NCI-H748 treated with DMSO at 0.1 percent for 48 hours (cell line): ENCODE results near the gene FAT3.

ENCODE experiments used
- DNase-seq: peaks from one replicate; lab custom pipeline; 2025; lab: John Stamatoyannopoulos, UW

FAT3 gene

GRCh38 chr11:92227959-92228935 is 3.6 kb downstream of the FAT3 start:
- DNase-seq = peak; percentile 15

- no peak for DNase-seq
Observed at GRCh38 chr11:92236856-92237255, 12.2 kb downstream of the FAT3 start.

DNA sequence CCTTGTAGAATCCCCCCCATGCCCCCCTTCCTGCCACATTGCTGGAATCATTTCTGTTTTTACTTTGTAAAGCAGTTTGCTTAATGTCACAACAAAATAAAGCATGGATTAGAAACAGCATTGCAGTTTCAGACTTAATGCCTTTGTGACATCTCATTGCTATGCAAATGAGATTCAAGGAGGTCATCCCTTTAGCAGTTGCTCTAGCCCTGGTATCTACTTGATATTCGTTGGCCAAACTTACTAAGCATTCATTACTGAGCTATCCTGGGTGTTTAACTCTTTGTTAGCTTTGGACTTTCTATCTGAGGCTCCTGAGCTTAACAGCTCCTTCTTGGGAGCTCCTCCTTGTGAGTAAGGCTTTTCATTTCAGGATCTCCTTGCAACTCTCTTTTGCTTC is 16.3 kb downstream of the FAT3 start:
- DNase-seq = no peak

DNA sequence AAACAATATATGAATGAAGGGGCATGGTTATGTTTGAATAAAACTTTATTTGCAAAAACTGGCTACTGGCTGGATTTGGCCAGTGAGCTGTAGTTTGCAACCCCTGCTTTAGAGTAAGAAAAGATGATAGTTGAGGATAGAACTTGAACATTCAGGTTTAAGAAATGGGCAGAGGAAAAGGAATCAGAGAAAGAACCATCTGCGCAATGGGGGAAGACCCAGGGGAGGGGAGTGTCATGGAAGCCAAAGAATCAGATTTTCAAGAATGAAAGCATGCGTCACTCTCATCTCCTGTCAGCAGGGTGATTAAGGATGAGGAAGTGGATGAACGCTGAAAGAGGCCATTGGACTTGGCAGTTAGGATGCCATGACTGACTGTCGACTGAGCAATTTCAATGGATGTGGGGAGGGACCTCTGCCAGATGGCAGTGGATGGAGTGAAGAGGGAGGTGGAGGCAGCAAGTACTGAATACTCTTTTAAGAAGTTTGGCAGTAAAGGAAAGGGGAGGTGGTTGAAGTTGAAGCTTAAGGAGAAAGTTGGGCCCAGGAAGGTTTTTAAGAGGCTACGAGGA is 21.2 kb downstream of the FAT3 start:
- no peak for DNase-seq

DNA sequence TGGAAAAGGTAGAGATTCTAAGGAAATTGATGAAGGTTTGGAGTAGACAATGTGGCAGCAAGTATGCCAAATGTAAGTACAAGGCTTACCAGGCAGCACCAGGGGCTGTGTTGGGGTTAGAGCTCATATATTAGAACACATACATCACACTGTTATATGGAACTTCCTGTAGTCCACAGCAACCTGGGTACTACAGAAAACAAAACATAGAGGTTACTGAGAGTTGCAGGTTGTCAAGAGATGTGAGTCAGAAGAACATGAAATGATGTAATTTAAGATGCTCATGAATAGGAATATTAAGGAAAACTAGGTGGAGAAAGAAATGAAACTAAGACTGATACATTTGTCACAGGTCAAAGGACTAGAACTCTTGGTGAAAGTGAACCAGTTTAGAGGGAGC is 22.0 kb downstream of the FAT3 start:
- DNase-seq = no peak

- no peak for DNase-seq
Observed at GRCh38 chr11:92249156-92249753, 24.6 kb downstream of the FAT3 start.

DNA sequence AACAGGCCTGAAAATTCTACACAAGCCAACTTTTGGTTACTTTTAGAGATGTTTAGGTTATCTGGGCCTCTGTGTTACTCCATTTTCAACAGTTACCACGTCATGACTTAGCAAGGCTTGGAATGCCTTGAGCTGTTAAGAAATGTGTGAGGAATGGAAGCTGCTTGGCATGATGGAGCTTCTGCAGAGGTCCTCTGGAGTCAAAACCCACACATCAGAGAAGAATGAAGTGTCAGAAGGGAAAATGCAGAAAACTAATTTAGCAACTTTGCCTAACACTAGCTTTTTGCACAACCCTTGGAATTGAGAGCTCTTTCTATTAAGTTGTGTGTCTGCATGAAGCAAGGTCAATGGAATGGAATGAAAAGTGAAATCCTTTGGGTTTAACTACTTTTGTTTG is 27.4 kb downstream of the FAT3 start:
- DNase-seq = no peak

GRCh38 chr11:92253421-92253820 is 28.8 kb downstream of the FAT3 start:
- no peak for DNase-seq

- DNase-seq = no peak
Observed at GRCh38 chr11:92253945-92254344, 29.3 kb downstream of the FAT3 start.

GRCh38 chr11:92257536-92257935 is 32.9 kb downstream of the FAT3 start:
- no peak for DNase-seq

DNA sequence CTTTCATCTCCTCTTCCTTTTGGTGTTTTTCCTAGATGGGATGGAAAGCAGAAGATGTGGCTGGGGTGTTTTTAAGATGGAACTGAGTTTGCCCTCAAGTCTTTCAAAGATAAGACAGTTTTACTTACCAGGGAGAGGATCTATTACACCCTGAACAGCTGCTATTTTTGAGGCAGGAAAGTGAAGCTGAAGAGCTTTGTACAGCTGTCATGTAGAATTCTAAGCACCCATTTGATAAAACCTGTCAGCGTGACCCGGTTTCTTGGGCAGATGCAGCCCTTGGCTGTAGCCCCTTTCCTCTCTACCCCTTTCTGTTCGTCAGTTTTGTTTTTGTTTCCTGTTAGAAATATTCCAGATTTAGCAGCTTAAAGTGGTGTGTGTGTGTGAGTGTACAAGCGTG is 35.2 kb downstream of the FAT3 start:
- DNase-seq = no peak

GRCh38 chr11:92264350-92264749 is 39.7 kb downstream of the FAT3 start:
- no peak for DNase-seq

GRCh38 chr11:92266806-92267205 is 42.2 kb downstream of the FAT3 start:
- no peak for DNase-seq

GRCh38 chr11:92267278-92267677 is 42.7 kb downstream of the FAT3 start:
- DNase-seq = no peak

- DNase-seq = no peak
Observed at GRCh38 chr11:92267968-92268367, 43.4 kb downstream of the FAT3 start.

DNA sequence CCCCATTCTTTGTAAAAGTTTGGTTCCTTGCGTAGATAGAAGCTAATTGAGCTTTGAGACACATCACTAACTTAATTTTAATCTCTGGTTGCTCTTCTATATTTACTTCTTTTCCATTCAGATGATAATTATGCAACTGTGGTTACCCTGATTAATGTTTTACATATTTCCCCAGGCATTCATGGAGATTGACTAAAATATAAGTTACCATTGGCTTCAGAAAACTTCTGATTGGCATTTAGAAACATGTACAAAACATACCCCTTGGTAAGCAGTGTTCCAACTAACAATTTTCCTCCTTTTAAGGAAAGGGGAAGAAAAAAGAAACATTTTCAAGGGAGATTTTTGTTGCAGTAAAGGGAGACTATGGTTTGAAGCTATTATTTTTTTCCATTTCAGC is 43.9 kb downstream of the FAT3 start:
- no peak for DNase-seq

GRCh38 chr11:92269021-92269420 is 44.4 kb downstream of the FAT3 start:
- no peak for DNase-seq

DNA sequence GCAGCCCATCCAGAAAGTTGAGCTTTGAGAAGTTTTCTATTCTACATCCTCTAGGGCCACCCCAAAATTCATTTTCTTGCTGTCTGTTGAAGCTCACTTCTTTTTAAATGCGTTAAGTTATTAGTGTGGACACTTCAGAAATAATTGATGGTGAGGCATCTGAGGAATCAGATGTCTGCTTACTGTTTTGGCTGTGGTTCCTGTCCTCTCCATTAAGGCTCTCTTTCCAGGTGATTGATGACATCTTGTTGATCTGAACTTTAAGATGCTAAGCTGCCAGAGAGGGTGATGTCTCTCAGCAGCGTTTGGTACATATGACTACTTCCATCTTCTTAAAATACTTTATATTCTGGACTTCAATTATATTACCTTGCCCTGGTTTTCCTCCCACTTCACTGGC is 45.2 kb downstream of the FAT3 start:
- no peak for DNase-seq

GRCh38 chr11:92272651-92273050 is 48.0 kb downstream of the FAT3 start:
- no peak for DNase-seq
